Measurements from ENCODE around the gene DENND2C.

DNA sequence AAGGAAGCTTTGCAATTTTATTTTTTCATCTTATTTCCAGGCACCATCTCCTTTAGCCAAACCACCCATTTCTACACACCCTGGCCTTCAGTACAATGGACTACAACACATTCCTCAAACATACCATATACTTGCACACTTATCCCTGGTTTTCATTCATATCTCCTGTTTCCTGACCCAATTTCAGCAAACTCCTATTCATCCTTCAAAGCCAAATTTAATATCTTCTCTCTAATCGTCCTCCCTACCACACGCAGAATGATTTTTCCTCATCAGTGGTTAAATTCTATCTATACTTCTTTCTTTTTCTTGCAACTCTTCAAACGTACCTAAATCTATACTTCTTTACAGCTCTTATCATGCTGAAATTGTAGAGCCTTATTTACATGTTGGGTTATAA, 2.9 kb downstream of the DENND2C start:
- no peak for TF ChIP-seq POLR2A (IDR thresholded peaks at IDR 0.05)
- TF ChIP-seq, protein P1, sequence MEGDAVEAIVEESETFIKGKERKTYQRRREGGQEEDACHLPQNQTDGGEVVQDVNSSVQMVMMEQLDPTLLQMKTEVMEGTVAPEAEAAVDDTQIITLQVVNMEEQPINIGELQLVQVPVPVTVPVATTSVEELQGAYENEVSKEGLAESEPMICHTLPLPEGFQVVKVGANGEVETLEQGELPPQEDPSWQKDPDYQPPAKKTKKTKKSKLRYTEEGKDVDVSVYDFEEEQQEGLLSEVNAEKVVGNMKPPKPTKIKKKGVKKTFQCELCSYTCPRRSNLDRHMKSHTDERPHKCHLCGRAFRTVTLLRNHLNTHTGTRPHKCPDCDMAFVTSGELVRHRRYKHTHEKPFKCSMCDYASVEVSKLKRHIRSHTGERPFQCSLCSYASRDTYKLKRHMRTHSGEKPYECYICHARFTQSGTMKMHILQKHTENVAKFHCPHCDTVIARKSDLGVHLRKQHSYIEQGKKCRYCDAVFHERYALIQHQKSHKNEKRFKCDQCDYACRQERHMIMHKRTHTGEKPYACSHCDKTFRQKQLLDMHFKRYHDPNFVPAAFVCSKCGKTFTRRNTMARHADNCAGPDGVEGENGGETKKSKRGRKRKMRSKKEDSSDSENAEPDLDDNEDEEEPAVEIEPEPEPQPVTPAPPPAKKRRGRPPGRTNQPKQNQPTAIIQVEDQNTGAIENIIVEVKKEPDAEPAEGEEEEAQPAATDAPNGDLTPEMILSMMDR (IDR thresholded peaks at IDR 0.05), result no peak

All from ovary (tissue), 3 donors.